Activated T-cell treated with anti-CD3 and anti-CD28 coated beads for 48 hours (primary cell): Measurements from ENCODE around the gene TBC1D13.
"Not testable (repeated sequence)": the region's sequence is repeated elsewhere in the genome, so short reads cannot be mapped to it uniquely, and the experiment has no call there.

Experiments used
- DNase-seq: peaks from one replicate; pipeline ENCODE4 v3.0.0-alpha.2; 2020; ENCODE audit warnings: low read depth

TBC1D13 gene

DNA sequence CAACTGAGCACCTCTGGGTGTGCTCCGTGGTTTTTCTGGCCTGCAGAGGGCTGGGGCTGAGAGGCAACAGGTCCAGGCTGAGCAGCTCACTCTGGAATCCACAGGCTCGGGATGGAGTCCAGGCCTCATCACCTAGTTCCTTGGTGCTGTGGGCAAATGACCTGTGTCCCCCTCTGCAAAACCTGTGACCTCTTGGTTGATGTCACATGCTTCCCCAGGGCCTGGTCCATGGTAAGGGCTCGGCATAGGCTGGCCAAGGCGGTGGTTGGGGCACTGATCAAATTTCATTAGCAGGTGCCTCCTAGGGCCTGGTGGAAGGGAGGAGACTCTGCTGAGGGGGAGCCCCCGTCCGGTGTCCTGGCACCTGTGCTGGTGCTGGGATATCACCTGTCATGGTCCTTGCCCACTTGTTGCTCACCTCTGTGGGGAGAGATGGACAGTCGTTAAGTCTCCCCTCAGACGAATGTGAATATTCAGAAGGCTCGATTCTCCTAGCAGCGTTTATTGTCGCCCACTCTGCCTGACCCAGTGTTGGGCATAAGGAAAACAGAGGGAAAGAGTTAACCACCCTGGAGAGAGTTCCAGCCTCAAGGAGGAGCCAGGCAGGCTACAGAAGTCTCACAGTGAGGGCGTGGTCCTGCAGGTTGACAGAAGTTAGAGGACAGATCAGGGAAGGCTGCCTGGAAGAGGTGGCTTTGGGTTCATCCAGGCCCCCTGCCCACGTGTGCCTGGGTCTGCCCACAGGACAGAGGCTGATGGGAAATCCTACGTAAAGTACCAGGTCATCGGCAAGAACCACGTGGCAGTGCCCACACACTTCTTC is 34.7 kb downstream of the TBC1D13 start:
- DNase-seq = no peak

GRCh38 chr9:128822407-128823042 is 35.5 kb downstream of the TBC1D13 start:
- no peak for DNase-seq

GRCh38 chr9:128823362-128823902 is 36.4 kb downstream of the TBC1D13 start:
- DNase-seq = no peak

DNA sequence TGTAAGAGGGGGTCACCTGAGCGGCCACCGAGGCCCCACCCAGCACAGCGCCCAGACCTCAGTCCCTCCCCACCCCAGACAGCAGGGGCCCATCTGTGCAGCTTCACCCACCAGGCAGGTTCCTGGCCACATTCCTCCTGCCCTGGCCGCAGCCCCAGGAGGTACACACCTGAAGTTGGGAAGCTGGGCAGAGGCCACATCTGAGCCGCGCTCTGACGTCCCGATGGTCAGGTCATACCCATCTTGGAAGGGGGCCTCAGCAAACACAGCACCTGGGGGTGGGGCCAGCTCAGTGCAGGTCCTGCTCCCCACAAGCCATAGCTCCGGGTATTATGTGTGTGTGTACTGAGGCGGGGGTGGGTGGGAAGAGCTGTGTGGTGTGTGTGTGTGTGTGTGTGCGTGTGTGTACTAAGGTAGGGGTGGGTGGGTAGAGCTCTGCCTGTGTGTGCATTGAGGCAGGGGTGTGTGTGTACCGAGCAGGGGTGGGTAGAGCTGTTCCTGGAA is 36.9 kb downstream of the TBC1D13 start:
- DNase-seq = no peak

DNA sequence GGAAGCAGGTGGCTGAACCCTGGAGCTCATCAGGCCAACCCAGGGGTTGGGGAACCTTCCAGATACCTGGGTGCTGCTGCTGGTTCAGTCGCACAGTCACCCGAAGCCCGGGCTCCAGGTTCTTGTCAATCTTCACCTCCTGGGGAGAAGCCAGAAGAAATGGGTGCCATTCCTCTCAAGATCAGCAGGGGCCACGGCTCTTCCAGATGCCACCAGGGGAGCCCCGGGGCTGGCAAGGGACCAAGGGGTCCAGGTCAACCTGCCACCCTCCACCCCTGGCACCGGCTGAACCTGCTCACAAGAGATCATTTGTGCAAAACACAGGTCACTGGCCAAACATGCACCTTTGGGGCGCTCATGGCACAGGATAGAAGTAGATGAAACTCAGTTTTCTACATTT is 37.9 kb downstream of the TBC1D13 start:
- no peak for DNase-seq

GRCh38 chr9:128825923-128826700 is 39.1 kb downstream of the TBC1D13 start:
- DNase-seq = no peak

- no peak for DNase-seq
Measured at GRCh38 chr9:128828267-128828666, 41.2 kb downstream of the TBC1D13 start.

DNA sequence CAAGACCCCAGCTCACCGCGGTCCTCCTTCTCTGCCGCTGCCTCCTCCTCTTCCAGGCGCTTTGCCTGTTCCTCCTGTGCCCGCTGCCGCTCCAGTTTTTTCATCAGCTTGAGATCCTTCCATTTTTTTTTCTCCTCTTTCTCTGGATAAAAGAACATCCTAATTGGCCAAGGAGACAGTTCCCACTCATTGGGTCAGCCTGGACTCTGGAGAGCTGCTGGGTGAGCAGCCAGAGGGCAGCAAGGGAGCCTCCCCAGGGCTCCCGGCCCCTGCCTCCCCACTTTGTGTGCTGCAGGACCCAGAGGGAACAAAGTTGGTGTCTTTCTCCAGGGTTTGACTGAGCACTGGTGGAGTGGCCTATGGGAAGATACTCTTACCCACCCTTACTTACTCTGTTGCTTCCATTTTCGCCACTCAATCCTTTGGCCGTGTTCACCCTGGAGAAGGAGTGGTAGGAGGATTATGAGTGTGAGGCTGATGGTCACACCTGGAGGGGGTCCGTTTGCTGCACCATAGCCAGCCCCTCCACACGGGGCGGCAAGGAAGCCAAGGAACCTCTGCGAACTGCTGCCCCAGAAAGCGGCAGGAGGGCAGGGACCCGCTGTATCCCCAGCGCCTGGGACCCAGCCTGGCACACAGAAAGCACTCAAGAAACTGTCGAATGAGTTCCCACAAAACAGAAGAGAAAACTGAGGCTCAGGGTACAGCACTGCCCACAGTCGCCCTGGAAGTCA is 41.8 kb downstream of the TBC1D13 start:
- DNase-seq = no peak

DNA sequence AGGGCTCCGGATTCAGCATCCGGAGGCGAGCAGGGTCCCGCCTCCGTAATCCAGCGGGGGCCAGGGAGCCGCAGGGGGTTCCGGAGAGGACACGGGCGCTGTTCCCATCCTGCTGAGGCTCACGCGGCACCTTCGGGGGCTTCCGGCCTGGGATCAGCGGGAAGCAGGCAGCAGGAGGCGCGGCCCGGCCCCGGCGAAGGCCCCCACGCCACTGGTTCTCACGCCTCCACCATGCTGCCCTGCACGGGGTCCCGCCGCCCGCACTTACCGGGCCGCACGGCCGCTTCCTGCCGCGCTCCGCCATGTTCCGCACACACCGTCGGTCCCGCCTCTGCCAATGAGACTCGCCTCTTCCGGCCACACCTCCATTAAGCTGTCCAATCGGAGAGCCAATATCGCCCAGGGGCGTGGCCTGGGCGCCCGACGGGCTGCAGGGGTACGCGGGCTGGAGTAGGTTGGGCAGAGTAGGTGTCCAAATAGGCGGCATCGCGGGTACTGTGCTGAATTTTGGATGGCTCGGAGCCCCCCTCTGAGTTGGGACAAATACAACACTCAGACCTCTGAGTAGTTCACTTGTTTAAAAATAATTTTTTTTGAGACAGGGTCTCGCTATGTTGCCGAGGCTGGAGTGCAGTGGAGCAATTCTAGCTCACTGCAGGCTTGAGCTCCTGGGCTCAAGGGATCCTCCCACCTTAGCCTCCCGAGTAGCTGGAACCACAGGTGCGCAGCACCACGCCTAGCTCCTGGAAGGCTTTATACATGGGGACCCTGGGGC is 42.6 kb downstream of the TBC1D13 start, which contains the start of gene SPOUT1:
TSS of gene SPOUT1 (minus strand) at position 318 of the 775 bp plus-strand sequence. CDS start at position 304, 14 bp downstream.
- DNase-seq = peak; percentile 96

DNA sequence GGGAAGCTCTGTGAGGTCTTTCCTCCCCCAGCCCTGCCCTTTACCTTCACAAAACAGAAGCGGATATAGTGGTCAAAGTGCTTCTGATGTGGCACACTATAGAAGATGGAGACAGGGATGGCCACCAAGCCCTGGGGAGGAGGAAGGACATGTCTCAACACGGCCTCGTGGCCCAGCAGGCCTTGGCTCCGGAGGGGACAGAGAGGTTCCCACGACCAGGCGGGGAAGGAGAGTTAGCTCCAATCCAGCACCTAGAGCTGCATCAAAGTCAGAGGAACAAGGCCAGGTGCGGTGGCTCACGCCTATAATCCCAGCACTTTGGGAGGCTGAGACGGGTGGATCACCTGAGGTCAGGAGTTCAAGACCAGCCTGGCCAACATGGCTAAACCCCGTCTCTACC is 46.6 kb downstream of the TBC1D13 start:
- no peak for DNase-seq

DNA sequence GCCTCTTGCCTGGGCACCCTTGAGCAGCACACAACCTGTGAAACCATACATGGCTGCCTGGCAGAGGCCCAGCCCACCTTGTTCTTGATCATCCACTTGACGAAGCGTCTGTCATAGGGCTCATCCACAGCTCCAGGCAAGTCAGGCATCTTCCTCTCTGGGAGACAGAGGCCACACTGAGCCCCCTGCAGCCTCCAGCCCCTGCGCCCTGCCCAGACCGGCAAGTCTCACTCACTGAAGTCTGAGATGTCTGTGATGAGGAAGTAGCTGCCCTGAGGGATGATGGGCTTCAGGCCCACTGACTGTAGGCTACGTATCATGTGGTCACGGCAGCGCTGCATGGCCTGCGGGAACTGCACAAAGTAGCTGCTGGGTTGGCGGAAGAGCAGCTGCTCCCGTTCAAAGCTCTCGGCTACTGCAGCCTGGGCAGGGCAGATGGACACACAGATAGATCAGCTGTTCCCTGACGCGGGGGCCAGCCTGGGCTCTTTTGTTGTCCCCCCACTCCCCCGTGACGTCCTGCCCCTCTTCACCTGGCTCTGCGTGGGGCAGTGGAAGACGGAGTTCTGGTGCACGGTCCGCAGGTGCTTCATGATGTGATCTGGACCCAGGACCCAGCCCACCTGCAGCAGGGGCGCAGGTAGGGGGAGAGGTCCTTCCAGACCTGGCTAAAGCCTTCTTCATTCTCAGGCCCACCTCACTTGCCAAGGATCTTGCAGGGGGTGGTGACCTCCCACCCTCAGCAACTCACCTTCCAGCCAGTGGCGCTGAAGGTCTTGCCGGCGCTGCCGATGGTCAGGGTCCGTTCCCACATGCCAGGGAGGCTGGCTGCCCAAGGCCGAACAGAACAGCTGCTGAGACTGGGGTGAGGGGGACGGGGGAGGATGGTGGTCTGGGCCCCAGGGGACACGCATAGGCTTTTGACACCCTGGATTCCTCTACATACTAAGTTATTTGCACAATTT is 48.5 kb downstream of the TBC1D13 start:
- no peak for DNase-seq

GRCh38 chr9:128836509-128837145 is 49.6 kb downstream of the TBC1D13 start:
- no peak for DNase-seq

GRCh38 chr9:128838338-128838737 is 51.3 kb downstream of the TBC1D13 start:
- DNase-seq = no peak

- no peak for DNase-seq
Measured at GRCh38 chr9:128840524-128840923, 53.5 kb downstream of the TBC1D13 start.

DNA sequence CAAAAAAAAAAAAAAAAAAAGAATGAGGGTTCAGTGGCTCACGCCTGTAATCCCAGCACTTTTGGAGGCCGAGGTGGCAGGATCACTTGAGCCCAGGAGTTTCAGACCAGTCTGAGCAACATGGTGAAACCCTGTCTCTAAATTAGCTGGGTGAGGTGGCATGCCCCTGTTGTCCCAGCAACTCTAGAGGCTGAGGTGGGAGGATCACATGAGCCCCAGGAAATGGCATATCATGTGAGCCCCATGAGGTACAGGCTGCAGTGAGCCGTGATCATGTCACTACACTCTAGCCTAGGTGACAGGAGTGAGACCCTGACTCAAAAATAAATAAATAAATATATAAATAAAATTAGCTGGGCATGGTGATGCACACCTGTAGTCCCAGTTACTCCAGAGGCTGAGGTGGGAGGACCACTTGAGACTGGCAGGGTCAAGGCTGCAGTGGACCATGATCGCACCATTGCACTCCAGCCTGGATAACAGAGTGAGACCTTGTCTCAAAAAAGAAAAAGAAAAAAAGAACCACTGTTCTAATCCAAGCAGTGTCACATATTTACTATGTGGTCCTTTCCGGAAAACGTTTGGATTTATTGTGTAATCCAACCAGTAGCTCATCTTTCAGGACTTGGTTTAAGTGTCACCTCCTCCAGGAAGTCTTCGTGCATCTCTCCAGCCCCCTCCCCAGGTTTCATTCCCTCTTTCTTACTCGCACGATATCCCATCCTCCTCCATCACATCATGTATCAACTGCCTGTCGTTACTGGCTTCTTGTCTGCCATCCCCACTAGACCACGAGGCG is 54.8 kb downstream of the TBC1D13 start:
- no peak for DNase-seq

- not testable (repeated sequence) for DNase-seq
Measured at GRCh38 chr9:128843171-128843570, 56.1 kb downstream of the TBC1D13 start.

DNA sequence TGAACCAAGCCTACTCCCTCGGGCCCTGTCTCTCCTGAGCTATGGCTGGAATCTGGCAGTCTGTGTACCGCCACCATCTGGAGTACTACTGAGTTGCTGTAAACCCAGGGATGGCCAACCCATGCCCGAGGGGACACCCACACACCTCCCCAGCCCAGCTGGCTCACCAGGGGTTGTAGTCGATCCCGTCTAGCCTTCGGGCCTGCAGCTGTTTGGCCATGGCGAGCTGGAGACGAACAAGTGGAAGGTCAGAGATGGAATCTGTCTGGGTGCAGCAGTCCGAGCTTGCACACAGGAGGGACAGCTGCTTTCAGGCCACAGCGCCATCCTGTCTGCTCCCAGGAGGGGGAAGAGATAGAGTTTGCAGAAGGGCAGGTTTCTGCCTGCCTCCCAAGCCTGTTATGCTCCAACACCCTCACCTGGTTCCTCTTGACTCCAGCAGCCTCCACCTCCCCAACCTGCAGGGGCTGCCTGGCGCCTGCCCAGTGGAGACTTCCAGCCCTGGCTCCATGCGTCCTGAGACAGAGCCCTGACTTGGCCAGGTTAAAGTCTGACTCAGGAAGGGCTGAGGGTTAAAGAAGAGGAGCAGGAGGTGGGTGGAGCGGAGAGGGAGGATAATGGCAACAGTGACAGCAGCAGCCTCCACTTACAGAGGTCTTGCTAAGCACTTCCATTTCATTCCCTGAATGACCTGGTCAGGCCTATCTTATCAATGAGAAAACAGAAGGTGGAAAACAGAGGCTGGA is 58.3 kb downstream of the TBC1D13 start:
- no peak for DNase-seq

DNA sequence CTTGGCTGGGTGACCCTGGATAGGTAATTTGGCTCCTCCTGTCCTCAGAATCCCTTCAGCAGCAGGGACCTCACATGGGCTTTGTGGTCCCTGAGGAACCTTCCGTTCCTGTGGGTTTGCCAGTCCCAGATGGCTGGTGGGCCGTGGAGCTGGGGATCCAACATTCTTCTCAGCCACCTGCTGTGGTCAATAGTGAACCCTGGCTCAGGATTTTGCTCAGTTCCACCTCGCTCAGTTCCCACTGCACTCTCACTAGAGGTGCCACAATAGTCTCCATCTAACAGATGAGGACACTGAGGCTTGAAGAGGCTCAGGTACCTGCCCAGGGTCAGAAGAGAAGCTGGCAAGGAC is 59.6 kb downstream of the TBC1D13 start:
- DNase-seq = no peak
